Upper lobe of left lung (tissue), 6 donors: Measurements from ENCODE around the gene ALDH7A1. TPM values are rescaled to one million over a fixed set of nuclear protein-coding genes. Genes with fewer than 3 reads are reported as not detected.

Experiments
- ATAC-seq, 2 donors: fragments of 200-7000 bp; cut with Tn5 transposase; one replicate each; pipeline ENCODE4 v1.9.1; 2022; ENCODE audit warnings: mild to moderate bottlenecking in 2 of 2, moderate library complexity in 2 of 2; ENCODE audit not compliant: low FRiP score in 2 of 2
- DNase-seq, 2 donors: peaks; one replicate each; pipeline ENCODE4 v3.0.0-alpha.2; 2019 to 2020
- H3K27ac ChIP-seq, 4 donors: fragments of 200-600 bp; sonication (generic); one replicate each; pipeline ENCODE4 v1.5.1; 2016 to 2019
- H3K27me3 ChIP-seq, 4 donors: fragments of 200-600 bp; sonication (generic); one replicate each; pipeline ENCODE4 v1.5.1; 2017 to 2019
- H3K36me3 ChIP-seq, 4 donors: fragments of 200-600 bp; sonication (generic); one replicate each; pipeline ENCODE4 v1.5.1; 2016 to 2019
- H3K4me1 ChIP-seq, 4 donors: fragments of 200-600 bp; sonication (generic); one replicate each; pipeline ENCODE4 v1.5.1; 2018 to 2019
- H3K4me3 ChIP-seq, 4 donors: fragments of 200-600 bp; sonication (generic); one replicate each; pipeline ENCODE4 v1.5.1; 2017 to 2019; ENCODE audit warnings: mild to moderate bottlenecking in 2 of 4, moderate library complexity in 1 of 4
- H3K9me3 ChIP-seq, 4 donors: fragments of 200-600 bp; sonication (generic); one replicate each; pipeline ENCODE4 v1.5.1; 2018 to 2019
- EP300 ChIP-seq, 4 donors: sonication (generic); formaldehyde crosslinking; IDR thresholded peaks; one replicate each; pipeline ENCODE4 v1.5.1; 2017; ENCODE audit warnings: antibody characterized with exemption in 4 of 4, control low read depth in 2 of 4
- POLR2A ChIP-seq, 4 donors: fragments of 450-650 bp; IDR thresholded peaks; one replicate each; pipeline ENCODE4 v1.5.1; 2016 to 2017; ENCODE audit warnings: antibody characterized with exemption in 4 of 4, mild to moderate bottlenecking in 2 of 4
- POLR2AphosphoS5 ChIP-seq, 2 donors: sonication (generic); formaldehyde crosslinking; IDR thresholded peaks; one replicate each; pipeline ENCODE4 v1.5.1; 2017; ENCODE audit warnings: antibody characterized with exemption in 2 of 2
- WGBS, 2 donors: methylation state at CpG; one replicate each; pipeline ENCODE4 v1.1.5; 2017 to 2018; 5-methylcytosine and 5-hydroxymethylcytosine counted together
- small RNA-seq, 4 donors: library from RNA; depleted of rRNA; stranded (forward); fragments of <200 nt; gene quantifications; one replicate each; pipeline ENCODE3, GENCODE V24; 2016
- total RNA-seq, 6 donors: library from RNA; depleted of rRNA in 4 of 6; stranded (reverse); fragments of >200 nt in 4 of 6; gene quantifications; one replicate each; pipeline versions ENCODE4 v1.1.0 to v1.2.1, GENCODE V29; 2016 to 2021
- TF ChIP-seq, protein P1 (sequence below), 6 experiments: fragments of 450-650 bp in 4 of 6; fragments of 200-600 bp in 2 of 6; sonication (generic) in 2 of 6; IDR thresholded peaks; one replicate each; pipeline ENCODE4 v1.5.1; 2016 to 2019; ENCODE audit warnings: antibody characterized with exemption in 6 of 6
- donor health status: DM: no; HTN: no; CAD: no; lungs with moderate emphysema.
- donor health status: DM: no; HTN: yes; CAD: no; lungs with severe emphysema.

ALDH7A1 gene
- total RNA-seq, 6 donors from 2014 or later = 19.3 to 41.4 (median 30.0) TPM

DNA sequence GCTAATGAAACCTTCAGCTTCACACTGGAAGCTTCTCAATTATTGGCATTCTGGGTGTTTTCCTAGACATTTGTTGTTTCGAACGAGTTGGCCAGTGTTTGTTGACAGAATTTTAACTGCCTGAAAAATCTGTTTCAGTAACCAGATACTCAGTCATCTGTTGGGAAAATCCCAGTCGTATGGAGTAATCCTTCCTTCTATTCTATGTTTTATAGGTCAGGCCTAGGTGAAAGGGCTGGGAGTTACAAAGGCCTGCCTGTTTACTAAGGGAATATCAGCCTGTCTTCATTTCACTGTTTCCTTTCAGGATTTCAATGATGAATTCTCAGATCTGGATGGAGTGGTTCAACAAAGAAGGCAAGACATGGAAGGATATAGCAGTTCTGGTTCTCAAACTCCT lies 111.9 kb downstream of the ALDH7A1 start:
- TF ChIP-seq POLR2AphosphoS5 (IDR thresholded peaks at IDR 0.05) = no peak
- no peak for TF ChIP-seq EP300 (IDR thresholded peaks at IDR 0.05)
- TF ChIP-seq POLR2A (IDR thresholded peaks at IDR 0.05) = no peak
- TF ChIP-seq, protein P1, sequence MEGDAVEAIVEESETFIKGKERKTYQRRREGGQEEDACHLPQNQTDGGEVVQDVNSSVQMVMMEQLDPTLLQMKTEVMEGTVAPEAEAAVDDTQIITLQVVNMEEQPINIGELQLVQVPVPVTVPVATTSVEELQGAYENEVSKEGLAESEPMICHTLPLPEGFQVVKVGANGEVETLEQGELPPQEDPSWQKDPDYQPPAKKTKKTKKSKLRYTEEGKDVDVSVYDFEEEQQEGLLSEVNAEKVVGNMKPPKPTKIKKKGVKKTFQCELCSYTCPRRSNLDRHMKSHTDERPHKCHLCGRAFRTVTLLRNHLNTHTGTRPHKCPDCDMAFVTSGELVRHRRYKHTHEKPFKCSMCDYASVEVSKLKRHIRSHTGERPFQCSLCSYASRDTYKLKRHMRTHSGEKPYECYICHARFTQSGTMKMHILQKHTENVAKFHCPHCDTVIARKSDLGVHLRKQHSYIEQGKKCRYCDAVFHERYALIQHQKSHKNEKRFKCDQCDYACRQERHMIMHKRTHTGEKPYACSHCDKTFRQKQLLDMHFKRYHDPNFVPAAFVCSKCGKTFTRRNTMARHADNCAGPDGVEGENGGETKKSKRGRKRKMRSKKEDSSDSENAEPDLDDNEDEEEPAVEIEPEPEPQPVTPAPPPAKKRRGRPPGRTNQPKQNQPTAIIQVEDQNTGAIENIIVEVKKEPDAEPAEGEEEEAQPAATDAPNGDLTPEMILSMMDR (IDR thresholded peaks at IDR 0.05) = no peak
- Histone ChIP-seq H3K27ac (no peak overlapping the region), H3K36me3 (peaks cover 18 to 94% (median 29%) of the 10 kb centered on the region in 4 donors), H3K27me3 (no peaks in the 10 kb centered on the region), H3K4me1 (no peaks in the 10 kb centered on the region), H3K4me3 (no peak overlapping the region), H3K9me3 (no peaks in the 10 kb centered on the region)
- ATAC-seq (no peak), DNase-seq (no peak)
- 61 to 75% methylated on average over 3 of the region's 3 CpGs for WGBS, 2 donors

DNA sequence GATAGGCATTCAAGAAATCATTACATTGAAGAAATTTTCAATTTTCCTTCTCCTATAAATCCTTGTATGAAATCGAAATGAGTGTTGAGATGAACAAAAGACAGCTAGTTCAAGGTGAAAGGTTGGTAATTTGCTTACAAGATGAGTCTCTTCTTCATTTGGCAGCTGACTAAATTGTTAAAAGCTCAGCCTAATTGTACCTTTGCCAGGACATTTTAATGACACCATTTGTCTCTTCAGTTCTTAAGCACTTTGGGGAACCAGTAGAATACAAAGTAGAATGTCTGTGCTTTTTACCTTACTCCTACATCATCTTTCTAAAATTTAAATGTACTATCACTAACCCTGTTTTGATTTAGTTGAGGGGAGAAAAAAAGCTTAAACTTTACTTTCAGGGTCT lies 112.4 kb downstream of the ALDH7A1 start:
- H3K4me1 ChIP-seq = no peaks in the 10 kb centered on the region
- WGBS, 2 donors = 84 to 94% methylated on average over 1 of the region's 1 CpG
- no peak for ATAC-seq
- H3K27me3 ChIP-seq = no peaks in the 10 kb centered on the region
- no peak overlapping the region for H3K4me3 ChIP-seq
- no peak for DNase-seq
- no peak for TF ChIP-seq POLR2A (IDR thresholded peaks at IDR 0.05)
- no peak for TF ChIP-seq EP300 (IDR thresholded peaks at IDR 0.05)
- TF ChIP-seq POLR2AphosphoS5 (IDR thresholded peaks at IDR 0.05) = no peak
- TF ChIP-seq, protein P1 (IDR thresholded peaks at IDR 0.05) = no peak
- peaks cover 18 to 91% (median 27%) of the 10 kb centered on the region in 4 donors for H3K36me3 ChIP-seq
- H3K9me3 ChIP-seq = no peaks in the 10 kb centered on the region
- H3K27ac ChIP-seq = no peak overlapping the region

DNA sequence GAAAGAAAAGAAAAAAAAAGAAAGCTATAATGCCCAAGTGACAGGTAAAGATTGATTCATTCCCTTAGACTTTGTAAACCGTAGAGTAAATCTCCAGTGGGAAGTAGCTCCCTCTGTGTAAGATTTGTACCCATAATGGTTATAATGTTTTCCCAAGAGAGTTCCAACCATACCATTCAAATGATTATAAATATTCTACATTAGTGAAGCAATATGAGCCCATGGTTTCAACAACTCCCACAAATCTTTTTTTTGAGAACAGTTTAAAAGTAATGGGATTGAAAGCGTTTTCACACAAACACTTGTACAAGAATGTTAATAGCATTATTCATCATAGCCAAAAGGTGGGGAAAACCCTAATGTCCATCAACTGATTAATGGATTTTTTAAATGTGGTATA lies 113.8 kb downstream of the ALDH7A1 start:
- no peak overlapping the region for H3K4me3 ChIP-seq
- DNase-seq (no peak), ATAC-seq (no peak)
- peaks cover 12 to 82% (median 17%) of the 10 kb centered on the region in 4 donors for H3K36me3 ChIP-seq
- H3K4me1 ChIP-seq = no peaks in the 10 kb centered on the region
- no peak overlapping the region for H3K27ac ChIP-seq
- TF ChIP-seq, protein P1 (IDR thresholded peaks at IDR 0.05) = no peak
- TF ChIP-seq EP300 (IDR thresholded peaks at IDR 0.05) = no peak
- no peak for TF ChIP-seq POLR2AphosphoS5 (IDR thresholded peaks at IDR 0.05)
- no peak for TF ChIP-seq POLR2A (IDR thresholded peaks at IDR 0.05)
- H3K27me3 ChIP-seq = no peaks in the 10 kb centered on the region
- 88 to 96% methylated on average over 2 of the region's 2 CpGs for WGBS, 2 donors
- no peaks in the 10 kb centered on the region for H3K9me3 ChIP-seq

Small RNA genes lying within 50 kb of the gene (small RNA-seq; reads per million reads assigned to genes)
- gene RNU6-290P = 0 to 0.14 (median 0) reads per million in 4 donors

Other genes with a start within 250 kb of the ALDH7A1 start
- 10 to 100 TPM; 11.3 to 70.4 (median 17.7) TPM for gene GRAMD2B, start 171.8 kb downstream of the ALDH7A1 start, total RNA-seq
- gene PHAX, start 5.7 kb upstream of the ALDH7A1 start, total RNA-seq = 10 to 100 TPM; 22.7 to 66.6 (median 30.8) TPM
- gene LMNB1, start 181.9 kb upstream of the ALDH7A1 start, total RNA-seq = 10 to 100 TPM; 11.1 to 18.5 (median 15.9) TPM